Large intestine (tissue), 3 donors: ENCODE results near the gene ZSCAN32. TPM values are rescaled to one million over a fixed set of nuclear protein-coding genes. Genes with fewer than 3 reads are reported as not detected.

Experiments
- DNase-seq, 2 donors: peaks; one replicate each; pipeline versions ENCODE4 v3.0.0 to v3.0.0-alpha.2; 2013
- H3K27ac ChIP-seq: one replicate; pipeline ENCODE4 v1.5.1; 2013; ENCODE audit warnings: low read length
- H3K27me3 ChIP-seq: 2 replicates; pipeline ENCODE4 v1.6.1; 2013; ENCODE audit warnings: low read length; ENCODE audit not compliant: control insufficient read depth, insufficient read depth
- H3K36me3 ChIP-seq: 2 replicates; pipeline ENCODE4 v1.6.1; 2013; ENCODE audit warnings: low read length; ENCODE audit not compliant: control insufficient read depth, insufficient read depth
- H3K4me1 ChIP-seq: one replicate; pipeline ENCODE4 v1.6.1; 2013; ENCODE audit warnings: low read length; ENCODE audit not compliant: control insufficient read depth, insufficient read depth
- H3K4me3 ChIP-seq: one replicate; pipeline ENCODE4 v1.5.1; 2013; ENCODE audit warnings: low read length
- H3K9me3 ChIP-seq: one replicate; pipeline ENCODE4 v1.6.1; 2013; ENCODE audit warnings: mild to moderate bottlenecking, low read depth, low read length, moderate library complexity; ENCODE audit not compliant: control insufficient read depth
- WGBS: methylation state at CpG from one replicate; pipeline ENCODE4 v1.1.5; 2013; ENCODE audit warnings: low lambda C conversion rate; ENCODE audit not compliant: insufficient coverage; 5-methylcytosine and 5-hydroxymethylcytosine counted together
- polyA plus RNA-seq: library from polyadenylated mRNA; unstranded; fragments of 120-200 nt; gene quantifications from one replicate; pipeline ENCODE4 v1.2.1, GENCODE V29; 2013

ZSCAN32 gene
- polyA plus RNA-seq, 1 donor = 15.9 TPM

- no peak for DNase-seq
- Histone ChIP-seq H3K27me3 (peaks cover 2% of the 10 kb centered on the region), H3K4me1 (no peaks in the 10 kb centered on the region), H3K9me3 (peaks cover 19% of the 10 kb centered on the region), H3K36me3 (no peaks in the 10 kb centered on the region), H3K27ac (no peak overlapping the region), H3K4me3 (no peak overlapping the region)
Measured at GRCh38 chr16:3362931-3363330, 37.9 kb downstream of the ZSCAN32 start.

DNA sequence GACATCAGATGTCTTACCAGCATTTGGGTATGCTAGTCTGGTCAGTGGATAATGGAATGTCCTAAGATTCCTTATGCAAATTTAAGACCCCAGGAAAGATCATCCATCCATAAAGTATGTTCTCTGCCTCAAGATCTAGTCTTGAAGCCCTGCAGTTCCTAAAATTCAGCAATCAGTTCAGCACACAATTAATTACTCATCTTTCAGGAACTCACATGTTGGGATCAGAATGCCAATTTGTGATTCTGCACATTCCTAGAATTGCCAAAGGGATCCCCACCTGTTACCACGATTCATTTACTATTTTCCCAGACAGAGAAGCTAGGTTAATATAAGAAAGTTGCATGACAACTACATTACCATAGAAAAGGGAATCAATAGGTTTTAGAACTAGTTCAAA lies 41.9 kb downstream of the ZSCAN32 start:
- Histone ChIP-seq H3K36me3 (no peaks in the 10 kb centered on the region), H3K27me3 (peaks cover 2% of the 10 kb centered on the region), H3K4me3 (no peak overlapping the region), H3K27ac (no peak overlapping the region), H3K9me3 (peaks cover 3% of the 10 kb centered on the region), H3K4me1 (no peaks in the 10 kb centered on the region)
- WGBS = no CpG with 5 or more reads among the region's 1 CpG
- no peak for DNase-seq

- Histone ChIP-seq H3K36me3 (no peaks in the 10 kb centered on the region), H3K27me3 (no peaks in the 10 kb centered on the region), H3K27ac (no peak overlapping the region), H3K9me3 (no peaks in the 10 kb centered on the region), H3K4me1 (no peaks in the 10 kb centered on the region), H3K4me3 (no peak overlapping the region)
- WGBS = no CpG with 5 or more reads among the region's 10 CpGs
- no peak for DNase-seq
Measured at GRCh38 chr16:3356118-3356517, 44.7 kb downstream of the ZSCAN32 start.

GRCh38 chr16:3355589-3355988 lies 45.2 kb downstream of the ZSCAN32 start, which contains the start of gene OR2C1:
Gene OR2C1 (plus strand): TSS chr16:3355889. CDS start chr16:3355941, 52 bp downstream.
- Histone ChIP-seq H3K4me1 (no peaks in the 10 kb centered on the region), H3K27ac (no peak within 1 kb of the TSS), H3K4me3 (no peak within 1 kb of the TSS), H3K27me3 (no peaks in the 10 kb centered on the region), H3K9me3 (no peaks in the 10 kb centered on the region), H3K36me3 (no peaks in the 10 kb centered on the region)
- WGBS = 100% methylated on average over 1 of the region's 3 CpGs
- no peak for DNase-seq

DNA sequence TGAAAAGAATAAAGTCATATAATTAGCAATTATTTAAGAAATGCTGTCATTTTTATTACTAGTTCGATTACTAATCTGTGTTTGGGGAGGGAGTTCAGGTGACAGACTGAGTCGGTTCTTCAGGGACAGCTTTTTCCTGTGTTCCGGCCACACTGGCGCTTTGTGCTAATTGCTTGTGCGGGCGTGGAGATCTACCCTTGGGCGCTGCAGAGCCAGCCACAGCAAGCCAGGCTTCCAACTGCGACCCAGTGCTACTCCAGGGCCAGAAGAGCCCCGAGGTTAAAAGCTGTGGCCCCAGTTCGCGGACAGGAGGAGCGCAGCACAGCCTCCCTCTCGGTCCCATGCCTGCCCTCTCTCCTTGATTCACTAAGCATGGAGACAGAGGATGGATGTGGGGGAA lies 51.6 kb downstream of the ZSCAN32 start:
- no peaks in the 10 kb centered on the region for H3K4me1 ChIP-seq
- no peak for DNase-seq
- H3K9me3 ChIP-seq = no peaks in the 10 kb centered on the region
- H3K27ac ChIP-seq = no peak overlapping the region
- no CpG with 5 or more reads among the region's 13 CpGs for WGBS
- no peaks in the 10 kb centered on the region for H3K36me3 ChIP-seq
- no peak overlapping the region for H3K4me3 ChIP-seq
- H3K27me3 ChIP-seq = no peaks in the 10 kb centered on the region

- no peak overlapping the region for H3K27ac ChIP-seq
- H3K4me3 ChIP-seq = no peak overlapping the region
- WGBS = no CpG with 5 or more reads among the region's 4 CpGs
- no peaks in the 10 kb centered on the region for H3K4me1 ChIP-seq
- DNase-seq = no peak
- H3K27me3 ChIP-seq = no peaks in the 10 kb centered on the region
- no peaks in the 10 kb centered on the region for H3K9me3 ChIP-seq
- no peaks in the 10 kb centered on the region for H3K36me3 ChIP-seq
Measured at GRCh38 chr16:3348547-3349167, 52.1 kb downstream of the ZSCAN32 start.

DNA sequence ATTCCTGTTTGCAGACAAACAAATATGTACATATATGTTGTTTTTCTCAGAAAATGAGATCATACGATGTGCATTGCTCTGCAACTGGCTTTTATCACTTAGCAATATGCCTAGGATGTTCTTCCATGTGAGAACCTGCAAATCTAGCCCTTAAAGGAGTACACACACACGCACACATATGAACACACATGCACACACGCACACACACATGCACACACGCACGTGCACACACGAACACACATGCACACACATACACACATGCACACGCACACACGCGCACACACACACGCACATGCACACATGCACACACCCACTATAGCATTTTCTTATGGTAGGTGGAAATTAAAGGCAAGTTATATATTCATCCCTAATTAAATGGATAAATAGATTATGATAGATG lies 53.2 kb downstream of the ZSCAN32 start:
- Histone ChIP-seq H3K4me3 (no peak overlapping the region), H3K9me3 (no peaks in the 10 kb centered on the region), H3K4me1 (no peaks in the 10 kb centered on the region), H3K27me3 (no peaks in the 10 kb centered on the region), H3K27ac (no peak overlapping the region), H3K36me3 (no peaks in the 10 kb centered on the region)
- no peak for DNase-seq
- no CpG with 5 or more reads among the region's 10 CpGs for WGBS

GRCh38 chr16:3346041-3346440 lies 54.8 kb downstream of the ZSCAN32 start:
- no peaks in the 10 kb centered on the region for H3K27me3 ChIP-seq
- no peak overlapping the region for H3K27ac ChIP-seq
- no CpG with 5 or more reads among the region's 2 CpGs for WGBS
- no peaks in the 10 kb centered on the region for H3K36me3 ChIP-seq
- no peaks in the 10 kb centered on the region for H3K4me1 ChIP-seq
- no peak for DNase-seq
- no peak overlapping the region for H3K4me3 ChIP-seq
- no peaks in the 10 kb centered on the region for H3K9me3 ChIP-seq

Other genes with a start within 250 kb of the ZSCAN32 start
- not detected for gene OR1F1, start 212.8 kb downstream of the ZSCAN32 start, polyA plus RNA-seq
- gene ZNF200, start 165.8 kb downstream of the ZSCAN32 start, polyA plus RNA-seq = 10.8 TPM
- 0.45 TPM for gene MEFV, start 144.4 kb downstream of the ZSCAN32 start, polyA plus RNA-seq
- 42.8 TPM for gene ZNF263, start 117.5 kb downstream of the ZSCAN32 start, polyA plus RNA-seq
- 10.7 TPM for gene TIGD7, start 95.6 kb downstream of the ZSCAN32 start, polyA plus RNA-seq
- gene ZNF75A, start 95.5 kb downstream of the ZSCAN32 start, polyA plus RNA-seq = 40.6 TPM
- gene OR2C1, start 45.1 kb downstream of the ZSCAN32 start, polyA plus RNA-seq = 0.31 TPM
- 11.4 TPM for gene ZNF174, start 211 bp upstream of the ZSCAN32 start, polyA plus RNA-seq
- gene ZNF597, start 42.5 kb upstream of the ZSCAN32 start, polyA plus RNA-seq = 4.2 TPM
- 59.3 TPM for gene NAA60, start 42.7 kb upstream of the ZSCAN32 start, polyA plus RNA-seq
- not detected for gene C16orf90, start 94.5 kb upstream of the ZSCAN32 start, polyA plus RNA-seq
- 24.1 TPM for gene CLUAP1, start 100.0 kb upstream of the ZSCAN32 start, polyA plus RNA-seq
- gene NLRC3, start 176.4 kb upstream of the ZSCAN32 start, polyA plus RNA-seq = 2.5 TPM
- 6.6 TPM for gene SLX4, start 210.6 kb upstream of the ZSCAN32 start, polyA plus RNA-seq